ENCODE data around the gene PHF20.

DNA sequence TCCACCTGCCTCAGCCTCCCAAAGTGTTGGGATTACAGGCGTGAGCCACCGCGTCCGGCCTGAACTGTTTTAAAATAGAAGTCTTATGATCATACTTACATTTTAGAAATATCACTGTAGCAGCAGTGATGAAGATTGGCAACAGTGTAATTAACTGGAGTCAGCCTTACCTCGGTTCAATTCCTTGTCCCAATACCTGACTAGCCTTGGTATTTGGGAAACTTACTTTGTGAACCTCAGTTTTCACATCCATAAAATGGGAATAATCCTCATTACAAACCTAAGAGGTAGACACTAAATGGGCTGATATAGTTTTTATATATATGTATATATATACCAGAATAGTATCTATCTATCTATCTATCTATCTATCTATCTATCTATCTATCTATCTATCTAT is 19.3 kb downstream of the PHF20 start:
- TF ChIP-seq, protein P1, sequence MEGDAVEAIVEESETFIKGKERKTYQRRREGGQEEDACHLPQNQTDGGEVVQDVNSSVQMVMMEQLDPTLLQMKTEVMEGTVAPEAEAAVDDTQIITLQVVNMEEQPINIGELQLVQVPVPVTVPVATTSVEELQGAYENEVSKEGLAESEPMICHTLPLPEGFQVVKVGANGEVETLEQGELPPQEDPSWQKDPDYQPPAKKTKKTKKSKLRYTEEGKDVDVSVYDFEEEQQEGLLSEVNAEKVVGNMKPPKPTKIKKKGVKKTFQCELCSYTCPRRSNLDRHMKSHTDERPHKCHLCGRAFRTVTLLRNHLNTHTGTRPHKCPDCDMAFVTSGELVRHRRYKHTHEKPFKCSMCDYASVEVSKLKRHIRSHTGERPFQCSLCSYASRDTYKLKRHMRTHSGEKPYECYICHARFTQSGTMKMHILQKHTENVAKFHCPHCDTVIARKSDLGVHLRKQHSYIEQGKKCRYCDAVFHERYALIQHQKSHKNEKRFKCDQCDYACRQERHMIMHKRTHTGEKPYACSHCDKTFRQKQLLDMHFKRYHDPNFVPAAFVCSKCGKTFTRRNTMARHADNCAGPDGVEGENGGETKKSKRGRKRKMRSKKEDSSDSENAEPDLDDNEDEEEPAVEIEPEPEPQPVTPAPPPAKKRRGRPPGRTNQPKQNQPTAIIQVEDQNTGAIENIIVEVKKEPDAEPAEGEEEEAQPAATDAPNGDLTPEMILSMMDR (IDR thresholded peaks at IDR 0.05): no peak
- no peak for TF ChIP-seq POLR2A (IDR thresholded peaks at IDR 0.05)

Data from esophagus squamous epithelium (tissue), 4 donors.